DOHH2 (cell line): ENCODE data around the gene DLG1.
A peak's percentile ranks its signal among the peaks of the same experiment; 100 is the strongest.

ENCODE experiments used
- CTCF ChIP-seq: fragments of 200-600 bp; sonication (generic); IDR thresholded peaks from one replicate; pipeline ENCODE4 v1.5.1; 2014; ENCODE audit warnings: antibody characterized with exemption, mild to moderate bottlenecking, low read depth, low read length; ENCODE audit not compliant: poor library complexity, severe bottlenecking
- EZH2phosphoT487 ChIP-seq: fragments of 200-600 bp; sonication (generic); IDR thresholded peaks from 2 replicates; pipeline ENCODE4 v1.6.1; 2017; ENCODE audit warnings: borderline replicate concordance, mild to moderate bottlenecking, antibody characterized with exemption, low read length, moderate library complexity, mixed read lengths

- TF ChIP-seq CTCF (no peak), EZH2phosphoT487 (peak; percentile 49; the same call in 1 of the 2 replicates)
Observed at GRCh38 chr3:197298945-197299854, 788 bp upstream of the DLG1 start.
